SK-N-SH (cell line): ENCODE data around the gene MACROD1. TPM values are rescaled to one million over a fixed set of nuclear protein-coding genes. Genes with fewer than 3 reads are reported as not detected.

Experiments used
- CTCF ChIA-PET: fragments of 300-600, 350-600 bp; formaldehyde crosslinking; extraction: SDS; loops from one replicate; lab custom pipeline; 2021; lab: Yijun Ruan, JAX
- POLR2A ChIA-PET: fragments of 350-600 bp; sonication (Branson Sonifier 250); formaldehyde crosslinking; extraction: SDS; loops from one replicate; lab custom pipeline; 2020; ENCODE audit warnings: antibody characterized with exemption, inconsistent platforms; lab: Yijun Ruan, JAX
- DNase-seq: peaks from one replicate; pipeline ENCODE4 v3.0.0; 2012
- H2AFZ ChIP-seq: fragments of 200-600 bp; sonication (generic); 2 replicates; pipeline ENCODE4 v1.8.1; 2016; ENCODE audit warnings: antibody characterized with exemption, mild to moderate bottlenecking, low read depth
- H3F3A ChIP-seq: fragments of 200-600 bp; sonication (generic); replicated peaks from 2 replicates; pipeline ENCODE3; 2016; ENCODE audit warnings: antibody characterized with exemption, mild to moderate bottlenecking; ENCODE audit not compliant: insufficient read depth
- H3K27ac ChIP-seq, 2 experiments: fragments of 200-500 bp in 1 of 2; fragments of 200-600 bp in 1 of 2; sonication (Bioruptor generic) in 1 of 2; sonication (generic), shearing (Covaris generic) in 1 of 2; 2 replicates each; pipeline versions ENCODE4 v1.5.1 to v1.6.1; 2014 to 2016; ENCODE audit warnings: low read depth in 2 of 2, inconsistent platforms in 1 of 2, low read length in 1 of 2, mild to moderate bottlenecking in 1 of 2, mixed read lengths in 1 of 2
- H3K27me3 ChIP-seq: fragments of 200-600 bp; sonication (generic), shearing (Covaris generic); 2 replicates; pipeline ENCODE4 v1.6.1; 2016; ENCODE audit warnings: mixed run types; ENCODE audit not compliant: insufficient read depth
- H3K36me3 ChIP-seq, 2 experiments: fragments of 200-500 bp in 1 of 2; fragments of 200-600 bp in 1 of 2; sonication (Bioruptor generic) in 1 of 2; sonication (generic) in 1 of 2; replicated peaks in 1 of 2; 2 replicates each; pipeline versions ENCODE3 to v1.5.1; 2014 to 2016; ENCODE audit warnings: low read length in 1 of 2, mild to moderate bottlenecking in 1 of 2; ENCODE audit not compliant: insufficient read depth in 2 of 2, control insufficient read depth in 1 of 2
- H3K4me1 ChIP-seq, 2 experiments: fragments of 200-500 bp in 1 of 2; fragments of 200-600 bp in 1 of 2; sonication (Bioruptor generic) in 1 of 2; sonication (generic), shearing (Covaris generic) in 1 of 2; 2 replicates each; pipeline versions ENCODE4 v1.5.1 to v1.6.1; 2014 to 2016; ENCODE audit warnings: low read depth in 1 of 2, low read length in 1 of 2, mixed run types in 1 of 2; ENCODE audit not compliant: insufficient read depth in 2 of 2, control insufficient read depth in 1 of 2
- H3K4me2 ChIP-seq: fragments of 200-600 bp; sonication (generic), shearing (Covaris generic); 2 replicates; pipeline ENCODE4 v1.6.1; 2017; ENCODE audit warnings: mixed run types
- H3K4me3 ChIP-seq, 2 experiments: fragments of 200-500 bp in 1 of 2; fragments of 200-600 bp in 1 of 2; sonication (Bioruptor generic) in 1 of 2; sonication (generic), shearing (Covaris generic) in 1 of 2; 2 replicates each; pipeline versions ENCODE4 v1.5.1 to v1.8.1; 2014 to 2016; ENCODE audit warnings: low read depth in 2 of 2, inconsistent platforms in 1 of 2, low read length in 1 of 2, mild to moderate bottlenecking in 1 of 2, mixed read lengths in 1 of 2, moderate library complexity in 1 of 2
- H3K79me2 ChIP-seq: fragments of 200-600 bp; sonication (generic); 2 replicates; pipeline ENCODE4 v1.8.1; 2017; ENCODE audit warnings: mild to moderate bottlenecking; ENCODE audit not compliant: insufficient read depth
- H3K9ac ChIP-seq: fragments of 200-600 bp; sonication (generic); 2 replicates; pipeline ENCODE4 v1.6.1; 2017; ENCODE audit warnings: mixed run types
- H3K9me2 ChIP-seq: fragments of 200-600 bp; sonication (generic); 2 replicates; pipeline ENCODE4 v1.6.1; 2017; ENCODE audit warnings: mixed run types
- H3K9me3 ChIP-seq: fragments of 200-600 bp; sonication (generic); 2 replicates; pipeline ENCODE4 v1.6.1; 2017; ENCODE audit warnings: mixed run types, mild to moderate bottlenecking, moderate library complexity
- H4K20me1 ChIP-seq: fragments of 200-600 bp; sonication (generic); 2 replicates; pipeline ENCODE4 v1.6.1; 2017; ENCODE audit warnings: mild to moderate bottlenecking, mixed run types; ENCODE audit not compliant: insufficient read depth
- ELF1 ChIP-seq: IDR thresholded peaks from 2 replicates; pipeline ENCODE4 v1.4.0; 2012
- EP300 ChIP-seq, 2 experiments: IDR thresholded peaks; 2 replicates each; pipeline versions ENCODE4 v1.4.0 to v1.6.1; 2012; ENCODE audit warnings: borderline replicate concordance in 1 of 2, low read depth in 1 of 2, low read length in 1 of 2
- EZH2phosphoT487 ChIP-seq: fragments of 200-600 bp; sonication (generic); IDR thresholded peaks from 2 replicates; pipeline ENCODE4 v1.6.1; 2017; ENCODE audit warnings: low read depth, mixed run types, mild to moderate bottlenecking, antibody characterized with exemption, moderate library complexity, borderline replicate concordance
- FOXJ3 ChIP-seq: sonication (generic); formaldehyde crosslinking; IDR thresholded peaks from 2 replicates; pipeline ENCODE4 v1.5.1; 2020; ENCODE audit warnings: mild to moderate bottlenecking, missing genetic modification reagents
- FOXM1 ChIP-seq: IDR thresholded peaks from 2 replicates; pipeline ENCODE4 v1.4.0; 2012; ENCODE audit warnings: low read depth, mild to moderate bottlenecking
- GABPA ChIP-seq: IDR thresholded peaks from 2 replicates; pipeline ENCODE4 v1.4.0; 2012; ENCODE audit warnings: low read depth, mild to moderate bottlenecking
- IRF3 ChIP-seq: fragments of 150-350 bp; IDR thresholded peaks from 2 replicates; pipeline ENCODE4 v1.6.1; 2016; ENCODE audit warnings: mild to moderate bottlenecking, low read depth, low read length
- JUND ChIP-seq: IDR thresholded peaks from 2 replicates; pipeline ENCODE4 v1.4.0; 2012
- MEF2A ChIP-seq: IDR thresholded peaks from 2 replicates; pipeline ENCODE4 v1.4.0; 2012; ENCODE audit warnings: low read depth, borderline replicate concordance
- MXI1 ChIP-seq: IDR thresholded peaks from 2 replicates; pipeline ENCODE4 v1.6.1; 2012; ENCODE audit warnings: mild to moderate bottlenecking, low read depth, low read length, improper control_type of control experiment
- RCOR1 ChIP-seq: fragments of 150-350 bp; IDR thresholded peaks from 2 replicates; pipeline ENCODE4 v1.6.1; 2017; ENCODE audit warnings: antibody characterized with exemption, low read length
- TAF1 ChIP-seq: IDR thresholded peaks from 2 replicates; pipeline ENCODE4 v1.6.1; 2012; ENCODE audit warnings: low read depth, mild to moderate bottlenecking, low read length, moderate library complexity, borderline replicate concordance
- TCF12 ChIP-seq: IDR thresholded peaks from 2 replicates; pipeline ENCODE4 v1.4.0; 2012
- TEAD4 ChIP-seq: IDR thresholded peaks from 2 replicates; pipeline ENCODE4 v1.4.0; 2012; ENCODE audit warnings: mild to moderate bottlenecking, borderline replicate concordance; ENCODE audit not compliant: insufficient read depth
- USF1 ChIP-seq: IDR thresholded peaks from 2 replicates; pipeline ENCODE4 v1.4.0; 2012; ENCODE audit warnings: low read depth, borderline replicate concordance
- YY1 ChIP-seq: IDR thresholded peaks from 2 replicates; pipeline ENCODE4 v1.4.0; 2012; ENCODE audit warnings: low read depth, mild to moderate bottlenecking
- WGBS: methylation state at CpG from one replicate; pipeline ENCODE4 v1.1.6; 2017; ENCODE audit warnings: low lambda C conversion rate; 5-methylcytosine and 5-hydroxymethylcytosine counted together
- polyA plus RNA-seq, 3 experiments: library from polyadenylated mRNA; depleted of rRNA; stranded (reverse); fragments of >200 nt; gene quantifications; 2 replicates each; pipeline ENCODE4 v1.2.3, GENCODE V29; 2012
- TF ChIP-seq, protein P1 (sequence below): IDR thresholded peaks from 2 replicates; pipeline ENCODE4; 2012
- TF ChIP-seq, protein P2 (sequence below): fragments of 200-600 bp; sonication (generic); IDR thresholded peaks from 2 replicates; pipeline ENCODE4 v1.6.1; 2017; ENCODE audit warnings: antibody characterized with exemption, mild to moderate bottlenecking, moderate library complexity
- TF ChIP-seq, protein P3 (sequence below): fragments of 150-350 bp; IDR thresholded peaks from 2 replicates; pipeline ENCODE4 v1.6.1; 2017; ENCODE audit warnings: antibody characterized with exemption, low read length, low read depth, borderline replicate concordance

The MACROD1 gene
- polyA plus RNA-seq, 1 of the 3 experiments (the other 2 are of a cell fraction), result 49.1 TPM

- peak overlapping the region in 1 of 2 experiments; percentile 64; a peak in 2 of 4 replicates for H3K27ac ChIP-seq
- TF ChIP-seq EP300 (IDR thresholded peaks at IDR 0.05; ENCODE audit: borderline replicate concordance in 1 of 2, low read depth in 1 of 2, low read length in 1 of 2) (no peak), USF1 (no peak), RCOR1 (no peak), TEAD4 (no peak), EZH2phosphoT487 (no peak), YY1 (no peak), MXI1 (no peak)
- TF ChIP-seq, protein P1, sequence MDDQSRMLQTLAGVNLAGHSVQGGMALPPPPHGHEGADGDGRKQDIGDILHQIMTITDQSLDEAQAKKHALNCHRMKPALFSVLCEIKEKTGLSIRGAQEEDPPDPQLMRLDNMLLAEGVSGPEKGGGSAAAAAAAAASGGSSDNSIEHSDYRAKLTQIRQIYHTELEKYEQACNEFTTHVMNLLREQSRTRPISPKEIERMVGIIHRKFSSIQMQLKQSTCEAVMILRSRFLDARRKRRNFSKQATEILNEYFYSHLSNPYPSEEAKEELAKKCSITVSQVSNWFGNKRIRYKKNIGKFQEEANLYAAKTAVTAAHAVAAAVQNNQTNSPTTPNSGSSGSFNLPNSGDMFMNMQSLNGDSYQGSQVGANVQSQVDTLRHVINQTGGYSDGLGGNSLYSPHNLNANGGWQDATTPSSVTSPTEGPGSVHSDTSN, result no peak
- H3F3A ChIP-seq, result peaks cover 12% of the 10 kb centered on the region
- CTCF ChIA-PET, result interaction anchor here (0.9 to 2.1 kb wide), 6 partner anchors 8 to 45 kb away, joined by 3 to 7 read pairs (median 4); partner anchors contain the start of genes FERMT3, NUDT22 and TRPT1
- H3K79me2 ChIP-seq, result peaks cover 30% of the 10 kb centered on the region
- no peaks in the 10 kb centered on the region for H3K9me2 ChIP-seq
- no peaks in the 10 kb centered on the region for H3K27me3 ChIP-seq
- 4% methylated on average over 18 of the region's 48 CpGs for WGBS
- peaks cover 0 to 8% of the 10 kb centered on the region in 2 experiments for H3K36me3 ChIP-seq
- POLR2A ChIA-PET, result interaction anchor here (1.0 to 1.9 kb wide), 6 partner anchors 14 to 85 kb away, joined by 3 to 8 read pairs (median 5); partner anchors contain the start of gene NUDT22
- H4K20me1 ChIP-seq, result peaks cover 27% of the 10 kb centered on the region
- no peak overlapping the region for H3K4me3 ChIP-seq
- peaks cover 3 to 17% of the 10 kb centered on the region in 2 experiments; a peak in 1 of 4 replicates for H3K4me1 ChIP-seq
- DNase-seq, result no peak
- H3K9ac ChIP-seq, result no peak overlapping the region
- no peak overlapping the region for H3K4me2 ChIP-seq
- H3K9me3 ChIP-seq, result no peaks in the 10 kb centered on the region
- H2AFZ ChIP-seq, result no peak overlapping the region
These were observed 20.7 kb upstream of the MACROD1 start for GRCh38 chr11:64186492-64187165.

DNA sequence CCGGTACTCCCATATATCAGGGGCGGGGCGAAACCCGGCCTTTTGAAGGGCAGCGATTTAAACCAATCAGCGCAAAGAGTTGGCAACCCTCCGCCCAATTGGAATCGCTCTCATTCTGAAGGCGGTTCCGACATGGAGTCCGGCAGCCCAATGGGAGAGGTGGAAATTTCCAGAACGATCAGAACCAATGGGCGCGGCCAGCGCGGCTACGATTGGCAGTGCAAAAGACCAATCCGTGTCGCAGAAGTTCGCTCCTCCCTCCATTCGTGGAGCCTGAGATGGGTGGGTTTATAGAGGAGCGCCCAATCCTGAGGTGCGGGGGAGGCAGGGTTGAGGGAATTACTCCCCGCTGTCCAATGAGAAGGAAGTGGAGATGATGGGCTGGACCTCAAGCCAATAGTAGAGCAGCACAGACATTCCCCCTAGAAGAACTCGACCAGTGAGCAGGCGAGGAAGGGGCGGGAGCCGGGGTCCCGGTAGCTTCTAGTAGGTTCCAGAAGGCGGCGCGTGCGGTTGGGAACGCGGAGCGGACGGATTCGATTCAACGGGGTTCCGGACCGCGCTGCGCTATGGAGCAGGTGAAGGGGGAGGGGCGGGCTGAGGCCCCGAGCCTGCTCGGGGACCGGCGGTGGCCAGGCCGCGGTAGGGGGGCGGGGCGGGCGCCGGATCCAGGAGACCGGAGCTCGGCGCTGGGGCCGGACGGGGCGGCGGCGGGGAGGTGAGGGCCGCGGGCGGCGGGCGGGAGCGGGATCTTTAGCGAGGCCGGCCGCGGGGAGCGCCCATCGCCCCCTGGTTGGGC, 20.0 kb upstream of the MACROD1 start, which contains the start of gene STIP1:
STIP1 (plus strand) TSS at position 479 of the 799 bp plus-strand sequence; CDS start at position 570, 91 bp downstream.
- Histone ChIP-seq H3K4me3 (peak within 1 kb of the TSS; percentile 59 to 67), H3K4me1 (peaks cover 9 to 25% of the 10 kb centered on the region in 2 experiments; a peak in 3 of 4 replicates), H3F3A (peaks cover 19% of the 10 kb centered on the region), H3K4me2 (peak within 1 kb of the TSS; percentile 83), H3K9me2 (no peaks in the 10 kb centered on the region), H3K79me2 (peaks cover 30% of the 10 kb centered on the region), H3K9ac (peak within 1 kb of the TSS; percentile 78), H3K9me3 (no peaks in the 10 kb centered on the region), H3K27ac (peak within 1 kb of the TSS; percentile 88 to 90), H3K36me3 (peaks cover 0 to 8% of the 10 kb centered on the region in 2 experiments), H3K27me3 (no peaks in the 10 kb centered on the region), H2AFZ (peak within 1 kb of the TSS; percentile 32; the same call in 1 of the 2 replicates), H4K20me1 (peaks cover 20% of the 10 kb centered on the region)
- ChIA-PET CTCF (interaction anchor here (1.0 to 2.7 kb wide), 9 partner anchors 9 to 242 kb away, joined by 3 to 10 read pairs (median 5); partner anchors contain the start of gene FERMT3), POLR2A (interaction anchor here (0.6 to 1.9 kb wide), 14 partner anchors 15 to 1314 kb away, joined by 3 to 9 read pairs (median 4); partner anchors contain the start of gene NUDT22)
- WGBS, result 1% methylated on average over 12 of the region's 74 CpGs
- peak; percentile 96 for DNase-seq
- TF ChIP-seq, protein P2, sequence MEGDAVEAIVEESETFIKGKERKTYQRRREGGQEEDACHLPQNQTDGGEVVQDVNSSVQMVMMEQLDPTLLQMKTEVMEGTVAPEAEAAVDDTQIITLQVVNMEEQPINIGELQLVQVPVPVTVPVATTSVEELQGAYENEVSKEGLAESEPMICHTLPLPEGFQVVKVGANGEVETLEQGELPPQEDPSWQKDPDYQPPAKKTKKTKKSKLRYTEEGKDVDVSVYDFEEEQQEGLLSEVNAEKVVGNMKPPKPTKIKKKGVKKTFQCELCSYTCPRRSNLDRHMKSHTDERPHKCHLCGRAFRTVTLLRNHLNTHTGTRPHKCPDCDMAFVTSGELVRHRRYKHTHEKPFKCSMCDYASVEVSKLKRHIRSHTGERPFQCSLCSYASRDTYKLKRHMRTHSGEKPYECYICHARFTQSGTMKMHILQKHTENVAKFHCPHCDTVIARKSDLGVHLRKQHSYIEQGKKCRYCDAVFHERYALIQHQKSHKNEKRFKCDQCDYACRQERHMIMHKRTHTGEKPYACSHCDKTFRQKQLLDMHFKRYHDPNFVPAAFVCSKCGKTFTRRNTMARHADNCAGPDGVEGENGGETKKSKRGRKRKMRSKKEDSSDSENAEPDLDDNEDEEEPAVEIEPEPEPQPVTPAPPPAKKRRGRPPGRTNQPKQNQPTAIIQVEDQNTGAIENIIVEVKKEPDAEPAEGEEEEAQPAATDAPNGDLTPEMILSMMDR, result peak; percentile 29; the same call in 1 of the 2 replicates
- TF ChIP-seq IRF3 (peak; percentile 100), TCF12 (no peak), FOXM1 (no peak), ELF1 (peak; percentile 67), FOXJ3 (CRISPR knock-in tag) (no peak), MEF2A (no peak), RCOR1 (no peak), TAF1 (peak; percentile 93), GABPA (peak; percentile 66; the same call in 1 of the 2 replicates), JUND (no peak), EP300 (IDR thresholded peaks at IDR 0.05; ENCODE audit: borderline replicate concordance in 1 of 2, low read depth in 1 of 2, low read length in 1 of 2) (peak in 1 of 2 experiments; percentile 85; a peak in 2 of 4 replicates)
- TF ChIP-seq, protein P3, sequence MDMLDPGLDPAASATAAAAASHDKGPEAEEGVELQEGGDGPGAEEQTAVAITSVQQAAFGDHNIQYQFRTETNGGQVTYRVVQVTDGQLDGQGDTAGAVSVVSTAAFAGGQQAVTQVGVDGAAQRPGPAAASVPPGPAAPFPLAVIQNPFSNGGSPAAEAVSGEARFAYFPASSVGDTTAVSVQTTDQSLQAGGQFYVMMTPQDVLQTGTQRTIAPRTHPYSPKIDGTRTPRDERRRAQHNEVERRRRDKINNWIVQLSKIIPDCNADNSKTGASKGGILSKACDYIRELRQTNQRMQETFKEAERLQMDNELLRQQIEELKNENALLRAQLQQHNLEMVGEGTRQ, result no peak
